Measurements from ENCODE around the gene ASCC3.
"Not testable (repeated sequence)": the region's sequence is repeated elsewhere in the genome, so short reads cannot be mapped to it uniquely, and the experiment has no call there.

DNA sequence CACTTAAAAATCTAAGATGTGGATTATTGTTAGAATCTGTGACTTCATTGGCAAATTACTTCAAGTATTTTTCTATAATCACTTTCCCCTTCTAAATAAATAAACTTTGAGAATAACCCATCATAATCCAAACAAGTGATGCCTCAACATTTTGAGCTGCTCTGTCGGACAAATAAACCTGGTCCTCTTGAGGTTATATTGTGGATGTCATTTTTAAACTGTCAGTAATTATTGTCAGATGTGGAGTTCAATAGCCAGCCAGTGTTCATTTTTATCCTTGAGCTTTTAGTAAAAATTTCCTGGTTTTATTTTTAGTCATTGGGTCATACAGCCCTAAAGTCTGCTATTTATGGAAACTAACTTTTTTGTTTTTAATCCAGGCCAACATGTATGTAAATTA, 9.5 kb upstream of the ASCC3 start:
- TF ChIP-seq, protein P1, sequence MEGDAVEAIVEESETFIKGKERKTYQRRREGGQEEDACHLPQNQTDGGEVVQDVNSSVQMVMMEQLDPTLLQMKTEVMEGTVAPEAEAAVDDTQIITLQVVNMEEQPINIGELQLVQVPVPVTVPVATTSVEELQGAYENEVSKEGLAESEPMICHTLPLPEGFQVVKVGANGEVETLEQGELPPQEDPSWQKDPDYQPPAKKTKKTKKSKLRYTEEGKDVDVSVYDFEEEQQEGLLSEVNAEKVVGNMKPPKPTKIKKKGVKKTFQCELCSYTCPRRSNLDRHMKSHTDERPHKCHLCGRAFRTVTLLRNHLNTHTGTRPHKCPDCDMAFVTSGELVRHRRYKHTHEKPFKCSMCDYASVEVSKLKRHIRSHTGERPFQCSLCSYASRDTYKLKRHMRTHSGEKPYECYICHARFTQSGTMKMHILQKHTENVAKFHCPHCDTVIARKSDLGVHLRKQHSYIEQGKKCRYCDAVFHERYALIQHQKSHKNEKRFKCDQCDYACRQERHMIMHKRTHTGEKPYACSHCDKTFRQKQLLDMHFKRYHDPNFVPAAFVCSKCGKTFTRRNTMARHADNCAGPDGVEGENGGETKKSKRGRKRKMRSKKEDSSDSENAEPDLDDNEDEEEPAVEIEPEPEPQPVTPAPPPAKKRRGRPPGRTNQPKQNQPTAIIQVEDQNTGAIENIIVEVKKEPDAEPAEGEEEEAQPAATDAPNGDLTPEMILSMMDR (IDR thresholded peaks at IDR 0.05; ENCODE audit: low read depth, low read length, missing input control) = not testable (repeated sequence)
- TF ChIP-seq GABPA (IDR thresholded peaks at IDR 0.05 in 1 of 2, conservative IDR thresholded peaks at IDR 0.05 in 1 of 2); RAD21 (IDR thresholded peaks at IDR 0.05); TAF1 (conservative IDR thresholded peaks at IDR 0.05); EGR1 (IDR thresholded peaks at IDR 0.05; ENCODE audit: low read depth in 2 of 2); HNF4G (IDR thresholded peaks at IDR 0.05); SP1 (IDR thresholded peaks at IDR 0.05): not testable (repeated sequence)
- TF ChIP-seq, protein P2, sequence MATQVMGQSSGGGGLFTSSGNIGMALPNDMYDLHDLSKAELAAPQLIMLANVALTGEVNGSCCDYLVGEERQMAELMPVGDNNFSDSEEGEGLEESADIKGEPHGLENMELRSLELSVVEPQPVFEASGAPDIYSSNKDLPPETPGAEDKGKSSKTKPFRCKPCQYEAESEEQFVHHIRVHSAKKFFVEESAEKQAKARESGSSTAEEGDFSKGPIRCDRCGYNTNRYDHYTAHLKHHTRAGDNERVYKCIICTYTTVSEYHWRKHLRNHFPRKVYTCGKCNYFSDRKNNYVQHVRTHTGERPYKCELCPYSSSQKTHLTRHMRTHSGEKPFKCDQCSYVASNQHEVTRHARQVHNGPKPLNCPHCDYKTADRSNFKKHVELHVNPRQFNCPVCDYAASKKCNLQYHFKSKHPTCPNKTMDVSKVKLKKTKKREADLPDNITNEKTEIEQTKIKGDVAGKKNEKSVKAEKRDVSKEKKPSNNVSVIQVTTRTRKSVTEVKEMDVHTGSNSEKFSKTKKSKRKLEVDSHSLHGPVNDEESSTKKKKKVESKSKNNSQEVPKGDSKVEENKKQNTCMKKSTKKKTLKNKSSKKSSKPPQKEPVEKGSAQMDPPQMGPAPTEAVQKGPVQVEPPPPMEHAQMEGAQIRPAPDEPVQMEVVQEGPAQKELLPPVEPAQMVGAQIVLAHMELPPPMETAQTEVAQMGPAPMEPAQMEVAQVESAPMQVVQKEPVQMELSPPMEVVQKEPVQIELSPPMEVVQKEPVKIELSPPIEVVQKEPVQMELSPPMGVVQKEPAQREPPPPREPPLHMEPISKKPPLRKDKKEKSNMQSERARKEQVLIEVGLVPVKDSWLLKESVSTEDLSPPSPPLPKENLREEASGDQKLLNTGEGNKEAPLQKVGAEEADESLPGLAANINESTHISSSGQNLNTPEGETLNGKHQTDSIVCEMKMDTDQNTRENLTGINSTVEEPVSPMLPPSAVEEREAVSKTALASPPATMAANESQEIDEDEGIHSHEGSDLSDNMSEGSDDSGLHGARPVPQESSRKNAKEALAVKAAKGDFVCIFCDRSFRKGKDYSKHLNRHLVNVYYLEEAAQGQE (IDR thresholded peaks at IDR 0.05) = not testable (repeated sequence)
- TF ChIP-seq, protein P3, sequence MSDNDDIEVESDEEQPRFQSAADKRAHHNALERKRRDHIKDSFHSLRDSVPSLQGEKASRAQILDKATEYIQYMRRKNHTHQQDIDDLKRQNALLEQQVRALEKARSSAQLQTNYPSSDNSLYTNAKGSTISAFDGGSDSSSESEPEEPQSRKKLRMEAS (IDR thresholded peaks at IDR 0.05) = not testable (repeated sequence)
- TF ChIP-seq, protein P4, sequence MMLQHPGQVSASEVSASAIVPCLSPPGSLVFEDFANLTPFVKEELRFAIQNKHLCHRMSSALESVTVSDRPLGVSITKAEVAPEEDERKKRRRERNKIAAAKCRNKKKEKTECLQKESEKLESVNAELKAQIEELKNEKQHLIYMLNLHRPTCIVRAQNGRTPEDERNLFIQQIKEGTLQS (IDR thresholded peaks at IDR 0.05) = not testable (repeated sequence)

All from liver (tissue), 3 donors.